Nephron (organoid): ENCODE results near the gene PDIA4.
A peak's percentile ranks its signal among the peaks of the same experiment; 100 is the strongest.

Experiments used
- H3K27ac Mint-ChIP-seq, 3 experiments: 2 replicates each; pipeline ENCODE4 v1.8.0; 2020; ENCODE audit warnings: mixed read lengths in 3 of 3, mild to moderate bottlenecking in 2 of 3, moderate library complexity in 1 of 3
- H3K27me3 Mint-ChIP-seq: 2 replicates; pipeline ENCODE4 v1.8.0; 2021; ENCODE audit warnings: low read depth, mild to moderate bottlenecking, moderate library complexity, mixed read lengths
- H3K36me3 Mint-ChIP-seq: 2 replicates; pipeline ENCODE4 v1.8.0; 2020; ENCODE audit warnings: low read depth, mixed read lengths
- H3K4me1 Mint-ChIP-seq: 2 replicates; pipeline ENCODE4 v1.8.0; 2020; ENCODE audit warnings: mixed read lengths
- H3K4me3 Mint-ChIP-seq, 3 experiments: 2 replicates each; pipeline ENCODE4 v1.8.0; 2020; ENCODE audit warnings: mild to moderate bottlenecking in 3 of 3, mixed read lengths in 3 of 3, moderate library complexity in 2 of 3
- H3K9me3 Mint-ChIP-seq: 2 replicates; pipeline ENCODE4 v1.8.0; 2020; ENCODE audit warnings: mixed read lengths
- TF ChIP-seq, protein P1 (sequence below), 3 experiments: fragments of 200-600 bp; sonication (generic); IDR thresholded peaks; one replicate each; pipeline ENCODE4 v1.5.0; 2021; ENCODE audit warnings: antibody characterized with exemption in 3 of 3; ENCODE audit not compliant: unreplicated experiment in 3 of 3

The PDIA4 gene

GRCh38 chr7:149027055-149027454 is 1.2 kb downstream of the PDIA4 start:
- TF ChIP-seq, protein P1, sequence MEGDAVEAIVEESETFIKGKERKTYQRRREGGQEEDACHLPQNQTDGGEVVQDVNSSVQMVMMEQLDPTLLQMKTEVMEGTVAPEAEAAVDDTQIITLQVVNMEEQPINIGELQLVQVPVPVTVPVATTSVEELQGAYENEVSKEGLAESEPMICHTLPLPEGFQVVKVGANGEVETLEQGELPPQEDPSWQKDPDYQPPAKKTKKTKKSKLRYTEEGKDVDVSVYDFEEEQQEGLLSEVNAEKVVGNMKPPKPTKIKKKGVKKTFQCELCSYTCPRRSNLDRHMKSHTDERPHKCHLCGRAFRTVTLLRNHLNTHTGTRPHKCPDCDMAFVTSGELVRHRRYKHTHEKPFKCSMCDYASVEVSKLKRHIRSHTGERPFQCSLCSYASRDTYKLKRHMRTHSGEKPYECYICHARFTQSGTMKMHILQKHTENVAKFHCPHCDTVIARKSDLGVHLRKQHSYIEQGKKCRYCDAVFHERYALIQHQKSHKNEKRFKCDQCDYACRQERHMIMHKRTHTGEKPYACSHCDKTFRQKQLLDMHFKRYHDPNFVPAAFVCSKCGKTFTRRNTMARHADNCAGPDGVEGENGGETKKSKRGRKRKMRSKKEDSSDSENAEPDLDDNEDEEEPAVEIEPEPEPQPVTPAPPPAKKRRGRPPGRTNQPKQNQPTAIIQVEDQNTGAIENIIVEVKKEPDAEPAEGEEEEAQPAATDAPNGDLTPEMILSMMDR (IDR thresholded peaks at IDR 0.05; ENCODE audit: unreplicated experiment in 3 of 3) = no peak
- Mint-ChIP-seq H3K27me3 (peaks cover 3% of the 10 kb centered on the region), H3K4me1 (peaks cover 45% of the 10 kb centered on the region), H3K27ac (peak overlapping the region; percentile 90 to 97 (median 97)), H3K36me3 (peaks cover 15% of the 10 kb centered on the region), H3K4me3 (peak overlapping the region; percentile 91 to 98 (median 98)), H3K9me3 (peaks cover 3% of the 10 kb centered on the region)

DNA sequence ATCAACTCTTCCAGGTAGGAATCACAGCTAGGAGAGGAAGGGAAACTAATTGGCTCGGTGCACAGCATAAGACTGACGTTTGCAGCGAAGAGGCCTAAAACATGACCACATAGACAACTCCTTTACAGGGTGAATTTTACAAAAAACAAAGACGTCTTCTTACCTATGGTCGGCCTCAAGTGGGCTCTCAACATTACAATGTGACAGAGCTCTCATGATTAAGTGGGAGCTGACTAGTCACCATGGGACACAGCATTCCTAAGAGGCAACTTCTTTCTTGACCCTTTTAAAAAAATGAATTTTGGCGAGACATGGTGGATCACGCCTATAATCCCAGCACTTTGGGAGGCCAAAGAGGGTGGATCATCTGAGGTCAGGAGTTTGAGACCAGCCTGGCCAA is 4.6 kb downstream of the PDIA4 start:
- Mint-ChIP-seq H3K36me3 (peaks cover 37% of the 10 kb centered on the region), H3K27ac (peak overlapping the region in 2 of 3 experiments; percentile 16 to 56), H3K4me1 (peaks cover 40% of the 10 kb centered on the region), H3K27me3 (peaks cover 2% of the 10 kb centered on the region), H3K4me3 (peak overlapping the region in 2 of 3 experiments; percentile 3 to 7), H3K9me3 (no peaks in the 10 kb centered on the region)
- TF ChIP-seq, protein P1 (IDR thresholded peaks at IDR 0.05; ENCODE audit: unreplicated experiment in 3 of 3) = no peak

DNA sequence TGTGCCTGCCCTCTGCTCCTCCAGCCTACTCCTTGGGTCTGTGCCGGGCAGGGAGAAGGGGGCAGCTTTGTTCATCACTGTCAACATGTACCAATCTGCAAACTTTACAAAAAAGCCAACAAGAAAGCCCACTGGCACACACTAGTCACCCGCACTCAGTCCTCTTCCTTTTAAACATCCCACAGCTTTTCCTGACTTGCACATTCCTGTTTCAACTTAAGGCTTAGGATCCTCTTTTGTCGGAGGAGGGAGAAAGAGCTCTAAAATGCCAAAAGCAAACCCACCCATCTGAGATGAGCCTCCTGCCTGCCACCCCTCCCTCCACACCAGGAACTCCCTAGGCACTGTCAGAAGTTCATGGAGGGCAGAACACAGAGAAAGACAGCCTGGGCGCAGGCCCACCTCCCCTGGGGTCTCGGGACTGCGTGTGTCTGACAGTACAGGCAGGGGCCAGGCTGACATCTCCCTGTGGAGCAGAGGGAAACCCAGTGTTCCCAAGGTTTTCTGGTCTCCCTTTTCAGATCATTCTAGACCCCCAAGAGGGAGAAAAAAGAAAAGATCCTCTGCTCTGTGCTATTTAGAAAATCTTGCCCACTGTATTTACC is 5.4 kb downstream of the PDIA4 start:
- Mint-ChIP-seq H3K27me3 (no peaks in the 10 kb centered on the region), H3K36me3 (peaks cover 37% of the 10 kb centered on the region), H3K4me3 (no peak overlapping the region), H3K9me3 (no peaks in the 10 kb centered on the region), H3K4me1 (peaks cover 38% of the 10 kb centered on the region), H3K27ac (peak overlapping the region in 2 of 3 experiments; percentile 16 to 56)
- TF ChIP-seq, protein P1 (IDR thresholded peaks at IDR 0.05; ENCODE audit: unreplicated experiment in 3 of 3) = no peak

DNA sequence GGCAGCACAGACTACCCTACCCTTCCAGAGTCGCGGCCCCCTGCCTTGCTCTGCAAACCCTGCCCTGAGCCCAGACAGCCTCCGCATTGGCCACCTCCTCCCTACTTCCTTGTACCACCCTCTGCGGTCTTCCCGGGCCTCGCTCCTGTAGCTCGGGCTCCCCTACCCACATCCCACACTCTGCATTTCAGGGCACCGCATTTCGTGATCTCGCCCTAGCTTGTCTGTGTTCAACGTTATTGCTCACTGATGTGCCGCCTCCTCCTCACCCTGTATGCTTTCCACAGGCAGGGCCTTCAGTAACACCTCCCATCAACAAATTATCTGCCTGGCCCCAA is 6.6 kb downstream of the PDIA4 start:
- no peaks in the 10 kb centered on the region for H3K9me3 Mint-ChIP-seq
- TF ChIP-seq, protein P1 (IDR thresholded peaks at IDR 0.05; ENCODE audit: unreplicated experiment in 3 of 3) = no peak
- H3K36me3 Mint-ChIP-seq = peaks cover 41% of the 10 kb centered on the region
- peaks cover 27% of the 10 kb centered on the region for H3K4me1 Mint-ChIP-seq
- H3K27ac Mint-ChIP-seq = no peak overlapping the region
- no peak overlapping the region for H3K4me3 Mint-ChIP-seq
- H3K27me3 Mint-ChIP-seq = no peaks in the 10 kb centered on the region

DNA sequence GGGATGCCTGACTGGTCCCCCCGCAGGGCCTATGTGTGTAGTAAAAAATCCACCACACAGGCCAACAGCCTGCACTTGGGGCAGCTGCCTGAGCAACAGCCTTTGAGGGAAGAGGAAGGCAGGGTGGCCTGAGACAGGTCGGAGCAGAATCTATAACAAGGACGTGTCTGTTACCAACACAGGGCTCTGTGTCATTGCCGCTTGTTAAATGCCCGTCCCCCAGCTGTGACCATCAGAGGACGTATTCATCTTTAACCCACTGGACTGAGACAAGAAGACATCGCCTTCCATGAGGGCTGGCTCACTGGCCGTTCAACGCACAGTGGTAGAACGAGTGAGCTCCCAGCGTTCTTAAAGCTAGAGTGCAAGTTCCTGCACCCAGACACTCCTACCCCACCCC is 7.8 kb downstream of the PDIA4 start:
- Mint-ChIP-seq H3K4me1 (peaks cover 18% of the 10 kb centered on the region), H3K27me3 (no peaks in the 10 kb centered on the region), H3K4me3 (no peak overlapping the region), H3K27ac (peak overlapping the region in 1 of 3 experiments; percentile 34), H3K36me3 (peaks cover 42% of the 10 kb centered on the region), H3K9me3 (no peaks in the 10 kb centered on the region)
- TF ChIP-seq, protein P1 (IDR thresholded peaks at IDR 0.05; ENCODE audit: unreplicated experiment in 3 of 3) = no peak

GRCh38 chr7:149016876-149017275 is 11.4 kb downstream of the PDIA4 start:
- Mint-ChIP-seq H3K4me1 (no peaks in the 10 kb centered on the region), H3K27me3 (no peaks in the 10 kb centered on the region), H3K4me3 (no peak overlapping the region), H3K9me3 (no peaks in the 10 kb centered on the region), H3K27ac (no peak overlapping the region), H3K36me3 (peaks cover 56% of the 10 kb centered on the region)
- TF ChIP-seq, protein P1 (IDR thresholded peaks at IDR 0.05; ENCODE audit: unreplicated experiment in 3 of 3) = no peak
